Renal cortical epithelial cell (primary cell): ENCODE results near the gene IMP3. TPM values are rescaled to one million over a fixed set of nuclear protein-coding genes. Genes with fewer than 3 reads are reported as not detected.
A peak's percentile ranks its signal among the peaks of the same experiment; 100 is the strongest.
"Not testable (repeated sequence)": the region's sequence is repeated elsewhere in the genome, so short reads cannot be mapped to it uniquely, and the experiment has no call there.

Experiments
- DNase-seq: peaks from one replicate; pipeline ENCODE4 v3.0.0-alpha.2; 2011; ENCODE audit warnings: low read depth
- total RNA-seq: library from RNA; depleted of rRNA; stranded (reverse); fragments of >200 nt; gene quantifications from 2 replicates; pipeline ENCODE4 v1.2.3, GENCODE V29; 2014

IMP3 gene
- total RNA-seq, 1 donor from 2014 or later: 103 TPM

DNA sequence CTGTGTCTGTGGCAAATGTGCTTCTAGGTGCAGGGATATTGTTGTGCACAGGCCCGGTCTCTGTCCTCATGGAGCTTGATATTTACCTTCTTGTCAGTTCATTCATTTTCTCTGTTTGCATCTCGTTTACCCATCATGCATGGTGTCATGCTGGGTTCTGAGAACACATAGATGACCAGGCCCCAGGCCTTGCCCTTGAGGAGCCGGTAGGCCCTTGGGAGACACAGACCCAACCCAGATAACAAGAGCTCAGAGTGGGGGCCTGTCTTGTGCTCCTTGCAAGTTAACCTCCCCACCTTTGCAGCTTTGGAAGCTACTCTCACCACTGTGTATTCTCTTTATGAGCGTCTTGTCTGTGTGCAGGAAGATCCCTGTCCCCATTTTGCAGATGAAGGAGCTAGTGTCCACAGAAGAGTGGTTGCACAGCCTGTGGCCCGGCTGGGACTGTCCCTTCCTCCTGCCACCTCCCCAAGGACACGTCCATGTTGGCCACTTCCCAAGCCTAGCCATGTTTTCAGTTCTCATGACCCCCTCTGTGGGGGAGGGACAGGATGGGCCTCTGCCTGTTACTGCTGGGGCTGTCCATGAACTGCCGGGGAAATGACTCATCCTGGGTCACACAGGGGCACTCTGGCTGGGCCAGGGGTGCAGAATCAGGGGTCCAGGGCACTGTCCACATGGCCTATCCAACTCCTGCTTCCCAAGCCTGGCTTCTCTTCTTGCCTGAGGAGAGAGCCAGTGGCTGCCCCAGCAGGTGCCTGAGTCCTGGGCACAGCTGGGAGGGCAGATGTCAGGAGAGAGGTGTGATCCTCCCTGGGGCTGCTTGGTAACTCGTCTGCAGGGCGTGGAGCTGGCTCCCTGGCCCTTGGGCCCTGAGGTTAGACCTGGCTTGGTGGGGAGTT lies 11.1 kb upstream of the IMP3 start:
- peak; percentile 26 for DNase-seq

GRCh38 chr15:75649848-75650247 lies 9.8 kb upstream of the IMP3 start:
- DNase-seq: no peak

DNA sequence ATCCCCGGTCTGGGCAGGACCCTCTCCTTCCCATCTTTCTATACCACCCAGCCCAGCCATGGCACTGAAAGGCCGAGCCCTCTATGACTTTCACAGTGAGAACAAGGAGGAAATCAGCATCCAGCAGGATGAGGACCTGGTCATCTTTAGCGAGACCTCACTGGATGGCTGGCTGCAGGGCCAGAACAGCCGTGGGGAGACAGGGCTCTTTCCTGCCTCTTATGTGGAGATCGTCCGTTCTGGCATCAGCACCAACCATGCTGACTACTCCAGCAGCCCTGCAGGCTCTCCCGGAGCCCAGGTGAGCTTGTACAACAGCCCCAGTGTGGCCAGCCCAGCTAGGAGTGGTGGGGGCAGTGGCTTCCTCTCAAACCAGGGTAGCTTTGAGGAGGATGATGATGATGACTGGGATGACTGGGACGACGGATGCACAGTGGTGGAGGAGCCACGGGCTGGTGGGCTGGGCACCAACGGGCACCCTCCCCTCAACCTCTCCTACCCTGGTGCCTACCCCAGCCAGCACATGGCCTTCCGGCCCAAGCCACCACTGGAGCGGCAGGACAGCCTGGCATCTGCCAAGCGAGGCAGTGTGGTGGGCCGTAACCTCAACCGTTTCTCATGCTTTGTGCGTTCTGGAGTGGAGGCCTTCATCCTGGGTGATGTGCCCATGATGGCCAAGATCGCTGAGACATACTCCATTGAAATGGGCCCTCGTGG lies 9.2 kb upstream of the IMP3 start:
- DNase-seq: no peak

- peak; percentile 10 for DNase-seq
These were observed 8.4 kb upstream of the IMP3 start for GRCh38 chr15:75648156-75649000.

DNA sequence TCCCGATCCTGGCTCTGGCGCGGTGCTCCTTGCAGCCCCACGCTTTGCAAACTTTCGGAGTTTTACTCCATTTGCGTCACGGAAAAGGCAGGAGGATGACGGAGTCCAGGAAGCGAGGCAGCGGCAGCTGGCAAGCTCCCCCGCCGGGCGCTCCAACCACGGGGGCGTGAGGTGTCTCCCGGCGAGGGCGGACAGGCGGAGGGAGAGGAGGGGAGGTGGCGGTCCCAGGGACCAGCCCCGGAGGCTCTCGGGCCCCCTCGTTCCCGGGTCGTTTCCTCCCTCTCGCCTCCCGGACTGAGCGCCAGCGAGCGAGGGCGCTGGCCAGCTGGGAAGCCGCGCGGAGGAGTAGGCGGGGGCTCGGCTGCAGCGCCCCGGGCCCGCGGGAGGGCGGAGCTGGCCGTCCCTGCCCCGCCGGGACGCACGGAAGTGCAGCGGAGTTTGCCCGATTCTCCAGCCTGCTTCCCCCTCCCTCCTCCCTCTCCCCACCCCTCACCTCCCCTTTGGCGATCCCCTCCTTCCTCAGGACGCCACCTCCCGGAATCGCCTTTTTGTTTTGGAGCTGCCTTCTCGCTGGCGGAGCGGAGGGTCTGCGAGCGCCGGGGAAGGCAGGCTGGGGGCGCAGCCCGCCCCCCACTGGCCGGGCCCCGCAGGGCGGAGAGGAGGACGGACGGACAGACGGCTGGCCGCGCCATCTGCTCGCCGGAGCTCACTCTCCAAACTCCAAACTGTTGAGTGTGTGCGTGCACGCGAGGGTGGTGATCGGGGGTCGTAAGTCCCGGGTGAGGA lies 7.5 kb upstream of the IMP3 start, which contains the start of gene SNX33:
TSS of gene SNX33 (plus strand) at position 543 of the 786 bp plus-strand sequence. CDS start 1,191 bp downstream, outside the sequence.
- DNase-seq: peak; percentile 47

GRCh38 chr15:75646944-75647364 lies 6.9 kb upstream of the IMP3 start:
- DNase-seq: no peak

DNA sequence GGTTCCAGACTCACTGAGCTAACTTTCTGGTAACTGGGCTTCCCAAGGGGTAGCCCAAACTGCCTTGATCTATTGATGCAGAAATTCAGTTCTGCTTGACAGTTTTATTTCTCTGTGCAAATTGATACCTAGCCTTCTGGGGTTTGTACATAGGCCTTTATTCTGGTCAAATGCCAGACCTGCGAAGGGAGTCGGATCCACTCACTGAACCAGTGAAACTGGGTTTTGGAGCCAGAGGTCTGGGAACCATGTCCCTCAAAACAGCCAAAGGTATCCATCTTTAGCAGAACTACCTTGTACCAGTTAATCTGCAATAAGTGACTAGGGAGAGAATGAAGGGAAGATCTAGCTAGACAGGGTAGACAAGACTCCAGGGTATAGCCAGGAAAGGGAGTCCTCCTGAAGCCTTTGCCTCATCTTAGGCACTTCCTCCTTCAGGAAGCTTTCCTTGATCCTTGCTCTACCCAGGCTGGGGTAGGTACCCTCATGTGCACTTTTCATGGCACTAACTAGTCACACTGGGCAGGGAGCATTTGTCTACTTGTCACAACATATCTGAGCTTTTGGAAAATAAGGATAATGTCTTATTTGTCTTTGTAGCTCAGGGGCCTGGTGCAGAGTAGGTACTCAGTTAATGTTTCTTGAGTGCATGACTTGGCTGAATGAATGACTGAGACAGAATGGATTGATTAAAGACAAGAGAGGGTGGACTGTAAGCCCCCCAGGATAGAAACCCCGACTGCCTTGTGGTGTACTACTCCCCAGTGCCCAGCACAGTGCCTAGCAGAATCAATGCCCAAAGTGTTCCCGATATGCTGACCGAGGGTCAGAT lies 6.3 kb upstream of the IMP3 start:
- no peak for DNase-seq

GRCh38 chr15:75644376-75644775 lies 4.4 kb upstream of the IMP3 start:
- no peak for DNase-seq

DNA sequence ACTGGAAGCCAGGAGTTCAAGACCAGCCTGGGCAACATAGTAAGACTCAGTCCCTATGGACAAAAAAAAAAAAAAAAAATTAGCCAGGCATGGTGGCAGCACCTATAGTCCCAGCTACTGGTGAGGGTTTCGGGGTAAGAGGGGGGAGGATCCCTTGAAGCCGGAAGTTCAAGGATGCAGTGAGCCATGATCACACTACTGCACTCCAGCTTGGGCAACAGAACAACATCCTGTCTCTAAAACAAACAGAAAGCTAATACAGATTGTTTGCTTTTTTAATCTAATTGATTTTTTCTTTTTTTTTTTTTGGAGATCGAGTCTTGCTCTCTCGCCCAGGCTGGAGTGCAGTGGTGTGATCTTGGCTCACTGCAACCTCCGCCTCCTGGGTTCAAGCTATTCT lies 1.6 kb upstream of the IMP3 start:
- no peak for DNase-seq

- no peak for DNase-seq
These were observed 1.1 kb upstream of the IMP3 start for GRCh38 chr15:75641179-75641503.

DNA sequence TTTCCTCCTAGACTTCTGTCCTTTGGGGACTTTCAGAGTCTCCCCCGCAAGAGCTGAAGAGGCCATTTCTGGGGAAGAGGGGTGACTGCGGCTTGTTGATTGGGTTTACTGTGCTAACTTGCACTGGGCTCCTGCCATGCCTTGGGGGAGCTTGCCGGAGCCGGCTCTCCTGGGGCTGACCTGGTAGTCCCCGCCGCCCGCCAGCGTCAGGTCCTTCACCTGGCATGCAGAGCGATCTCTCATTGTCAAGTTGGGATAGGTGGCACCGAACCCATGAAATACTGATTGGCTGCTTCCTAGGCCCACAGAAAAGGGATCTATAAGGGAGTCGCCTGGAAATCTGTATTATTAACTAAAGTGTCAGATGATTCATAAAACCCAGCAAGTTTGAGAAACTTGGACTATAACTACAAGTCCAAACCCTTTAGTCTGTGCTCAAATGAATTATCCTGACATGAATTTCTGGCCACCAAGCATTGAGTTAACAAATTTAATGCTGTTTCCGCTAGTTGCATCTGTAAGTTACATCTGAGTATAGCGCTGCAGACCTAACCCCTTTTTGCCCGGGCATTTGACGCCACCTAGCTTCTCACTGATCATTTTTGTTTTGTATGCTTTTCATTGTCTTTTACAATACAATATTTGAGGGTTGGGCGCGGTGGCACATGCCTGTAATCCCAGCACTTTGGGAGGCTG lies 607 bp upstream of the IMP3 start:
- DNase-seq: peak; percentile 58

GRCh38 chr15:75639191-75639708 lies 774 bp downstream of the IMP3 start:
- peak; percentile 55 for DNase-seq

DNA sequence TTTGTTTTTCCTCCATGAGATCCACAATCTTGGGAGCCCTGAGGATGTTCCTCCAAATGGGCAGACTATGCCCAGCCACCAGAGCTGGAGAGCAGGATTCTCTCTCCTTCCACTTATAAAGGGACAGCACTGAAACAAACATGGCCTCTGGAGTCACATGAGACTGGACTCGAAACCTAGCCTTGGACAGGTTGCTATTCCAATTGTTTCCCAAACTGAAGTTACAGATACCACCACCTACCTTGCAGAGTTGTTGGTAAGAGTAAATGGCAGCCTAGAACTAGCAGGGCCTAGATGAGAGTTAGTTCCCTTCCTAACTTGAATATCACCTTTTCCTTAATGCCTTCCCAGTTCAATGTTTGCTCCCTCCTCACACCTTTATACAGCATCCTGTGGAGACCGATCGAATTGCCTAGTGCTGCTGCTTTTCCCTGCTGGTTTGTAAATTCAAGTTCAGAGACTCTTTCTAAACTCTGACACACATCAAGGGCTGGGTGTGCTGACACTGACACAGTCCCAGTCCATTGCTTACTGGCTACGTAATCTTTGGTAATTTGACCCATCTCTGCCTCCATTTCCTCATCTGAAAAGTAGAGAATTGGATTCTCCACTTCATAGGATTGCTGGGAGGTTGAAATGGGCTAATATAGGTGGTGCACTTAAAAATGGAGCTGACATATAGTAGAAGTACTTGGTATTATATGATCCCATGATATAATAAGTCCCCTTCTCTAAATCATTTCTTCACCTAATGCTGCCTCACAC lies 2.6 kb downstream of the IMP3 start:
- DNase-seq: no peak

- DNase-seq: no peak
These were observed 4.0 kb downstream of the IMP3 start for GRCh38 chr15:75636026-75636425.

- DNase-seq: not testable (repeated sequence)
These were observed 6.1 kb downstream of the IMP3 start for GRCh38 chr15:75633922-75634321.

DNA sequence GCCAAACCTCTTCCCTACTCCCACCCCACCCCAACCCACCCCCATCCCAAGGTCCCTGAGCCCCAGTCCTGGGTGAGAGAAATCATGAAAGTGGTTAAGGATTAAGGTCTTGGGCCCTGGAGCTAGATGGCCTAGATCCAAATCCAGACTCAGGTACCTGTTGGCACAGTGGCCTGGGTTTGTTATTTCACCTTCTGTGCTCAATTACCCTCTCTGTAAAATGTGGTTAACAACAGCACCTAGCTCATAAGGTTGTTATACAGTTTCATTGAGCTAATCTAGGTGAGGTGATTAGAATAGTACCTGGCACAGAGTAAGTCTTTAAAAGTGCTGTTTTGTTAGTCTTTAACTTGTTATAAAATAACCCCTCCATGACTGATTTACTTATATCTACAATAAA lies 8.1 kb downstream of the IMP3 start:
- peak; percentile 44 for DNase-seq

DNA sequence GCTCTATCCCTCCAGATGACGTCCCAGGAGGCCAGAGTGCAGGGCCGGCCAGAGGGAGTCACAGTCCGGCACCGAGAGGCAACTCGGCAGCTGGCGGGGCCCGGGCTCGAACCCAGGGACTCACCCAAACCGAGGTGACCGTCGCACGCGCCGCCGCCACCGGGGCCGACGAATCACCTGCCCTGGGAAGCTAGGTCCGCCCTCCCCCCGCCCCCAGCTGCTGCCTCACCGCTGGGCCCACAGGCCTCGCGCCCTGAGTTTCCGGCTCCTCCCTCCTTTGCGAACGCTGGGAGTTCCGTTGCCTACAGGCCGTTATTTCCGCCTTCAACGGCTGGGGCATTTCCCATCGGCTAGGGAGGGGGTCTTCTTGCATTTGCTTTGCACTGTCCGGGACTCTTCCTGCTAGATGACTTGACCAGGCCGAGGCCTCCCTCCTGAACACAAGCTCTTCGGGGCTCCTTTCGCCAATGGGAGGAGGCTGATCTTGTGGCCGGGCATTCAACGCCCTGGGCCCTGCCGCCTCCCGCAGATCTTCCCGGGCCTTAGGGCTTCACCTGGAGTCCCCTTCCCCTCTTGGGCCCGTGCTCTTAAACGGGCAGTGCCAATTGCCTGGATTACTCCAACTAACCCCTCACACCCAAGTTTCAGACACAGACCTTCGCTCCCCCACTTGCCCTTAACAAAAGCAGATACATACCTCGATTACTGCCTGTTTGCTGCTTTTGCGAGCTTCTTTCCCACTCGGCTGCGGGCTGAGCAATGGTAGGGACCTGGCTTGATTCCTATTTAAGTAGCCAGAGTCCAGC lies 14.3 kb downstream of the IMP3 start, which contains the start of gene SNUPN:
TSS of gene SNUPN (minus strand) at position 184 of the 806 bp plus-strand sequence. CDS start 4,674 bp downstream, outside the sequence.
- peak; percentile 72 for DNase-seq

DNA sequence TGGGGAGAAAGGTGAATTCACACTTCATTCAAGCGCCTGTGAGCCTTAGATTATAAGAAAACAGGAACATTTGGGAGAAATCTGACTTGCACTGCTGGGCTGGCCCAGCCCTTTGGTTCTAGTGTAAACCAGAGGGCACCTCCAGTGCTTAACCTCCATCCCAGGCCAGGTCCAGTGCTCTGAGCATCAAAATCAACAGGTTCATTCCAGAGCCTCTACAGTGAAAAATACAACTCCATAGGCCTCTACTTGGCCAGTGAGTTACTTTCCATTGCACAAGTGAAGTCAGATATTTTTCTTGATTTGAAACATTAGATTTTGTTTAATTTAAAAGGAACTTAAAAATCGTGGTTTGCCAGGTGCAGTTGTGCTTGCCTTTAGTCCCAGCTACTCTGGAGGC lies 17.5 kb downstream of the IMP3 start:
- no peak for DNase-seq
